ENCODE data around the gene TARS2. TPM values are rescaled to one million over a fixed set of nuclear protein-coding genes. Genes with fewer than 3 reads are reported as not detected.

Gene TARS2
- total and polyA plus RNA-seq, 2 of the 13 experiments (the other 11 are each of a cell fraction or from before 2014, with no cell fraction given), result 21.3 to 22.8 TPM

GRCh38 chr1:150477733-150478132, 9.5 kb upstream of the TARS2 start:
- intact Hi-C loops (cut with micrococcal nuclease; ENCODE audit: unreplicated experiment) (no loop called here), in situ Hi-C loops (cut with HindIII; ENCODE audit: extremely low pct_ligation_motif_present, low pct_unique_long_range_greater_than_20kb) (no loop called here)
- H3K4me1 ChIP-seq (ENCODE audit: insufficient read depth, low read length), result peaks cover 78% of the 10 kb centered on the region
- BruUV-seq (replicated peaks), result no TSS peak
- WGBS (ENCODE audit: low lambda C conversion rate), result 58% methylated on average over 4 of the region's 4 CpGs
- no peak overlapping the region for H3K4me3 ChIP-seq (replicated peaks in 1 of 3; ENCODE audit: insufficient read depth in 1 of 3, low read depth in 2 of 3, low read length in 3 of 3)
- POLR2A ChIA-PET, result no interaction called here
- no peak overlapping the region for H2AFZ ChIP-seq (ENCODE audit: low read length)
- no peak overlapping the region for H3K9ac ChIP-seq (ENCODE audit: insufficient read depth, low read depth, low read length)
- DNase-seq (ENCODE audit: low spot score) (no peak), ATAC-seq (no peak), FAIRE-seq (peak; percentile 39)
- H4K20me1 ChIP-seq (ENCODE audit: insufficient read depth, low read length), result no peaks in the 10 kb centered on the region
- no peak overlapping the region for H3K27ac ChIP-seq (ENCODE audit: extremely low read length, insufficient read depth, low read length)
- no peaks in the 10 kb centered on the region for H3K79me2 ChIP-seq (ENCODE audit: insufficient read depth, low read length)
- H3K27me3 ChIP-seq (ENCODE audit: control insufficient read depth in 1 of 2, insufficient read depth in 2 of 2, low read length in 2 of 2), result no peaks in the 10 kb centered on the region
- CTCF ChIA-PET (ENCODE audit: low intra/inter-chr PET ratio, low total read pairs), result no interaction called here
- H3K9me3 ChIP-seq (ENCODE audit: low read length), result no peaks in the 10 kb centered on the region
- peaks cover 1 to 2% of the 10 kb centered on the region in 2 experiments; a peak in 2 of 5 replicates for H3K36me3 ChIP-seq (replicated peaks in 1 of 2; ENCODE audit: control insufficient read depth in 1 of 2, insufficient read depth in 2 of 2, low read length in 2 of 2)
- no peak overlapping the region for H3K4me2 ChIP-seq (ENCODE audit: low read depth, low read length)
- no peak for TF ChIP-seq KDM6A (CRISPR knock-in tag; IDR thresholded peaks at IDR 0.05; ENCODE audit: low read depth)
- no peak for TF ChIP-seq ZNF30 (CRISPR knock-in tag; IDR thresholded peaks at IDR 0.05)
- no peak for TF ChIP-seq ZNF766 (CRISPR knock-in tag; IDR thresholded peaks at IDR 0.05; ENCODE audit: borderline replicate concordance)
- TF ChIP-seq HOXA5 (CRISPR knock-in tag; IDR thresholded peaks at IDR 0.05), result no peak
- TF ChIP-seq CTCF (CRISPR knock-in tag; IDR thresholded peaks at IDR 0.05), result no peak
- TF ChIP-seq CC2D1A (CRISPR knock-in tag; IDR thresholded peaks at IDR 0.05), result no peak
- TF ChIP-seq MED1 (CRISPR knock-in tag; IDR thresholded peaks at IDR 0.05), result 0 out of 2 replicates have a peak, but pooled peaks have one; percentile 9
- TF ChIP-seq MLXIP (CRISPR knock-in tag; IDR thresholded peaks at IDR 0.05; ENCODE audit: borderline replicate concordance), result no peak
- TF ChIP-seq STAT5B (CRISPR knock-in tag; IDR thresholded peaks at IDR 0.05), result no peak
- no peak for TF ChIP-seq ZNF597 (CRISPR knock-in tag; IDR thresholded peaks at IDR 0.05)
- TF ChIP-seq THAP11 (CRISPR knock-in tag; IDR thresholded peaks at IDR 0.05), result no peak
- TF ChIP-seq REST (IDR thresholded peaks at IDR 0.05; ENCODE audit: borderline replicate concordance in 1 of 2, low read depth in 1 of 2, low read length in 2 of 2), result no peak
- no peak for TF ChIP-seq FOXA1 (IDR thresholded peaks at IDR 0.05)
- TF ChIP-seq FOXA1 (CRISPR knock-in tag; IDR thresholded peaks at IDR 0.05), result peak; percentile 50
- TF ChIP-seq SMYD3 (CRISPR knock-in tag; IDR thresholded peaks at IDR 0.05), result no peak
- no peak for TF ChIP-seq MNT (IDR thresholded peaks at IDR 0.05)
